GM19035 (cell line): ENCODE results near the gene OR2V1.
"Not testable (repeated sequence)": the region's sequence is repeated elsewhere in the genome, so short reads cannot be mapped to it uniquely, and the experiment has no call there.

Experiments
- ATAC-seq: cut with Tn5 transposase; IDR thresholded peaks from one replicate; pipeline ENCODE4 v1.9.1; 2021; ENCODE audit not compliant: unreplicated experiment

Gene OR2V1

GRCh38 chr5:181130832-181131496 lies at the start of gene OR2V1:
Gene OR2V1, minus strand, starts transcription at chr5:181131169. Its CDS starts 5,865 bp downstream, at chr5:181125304.
- no peak for ATAC-seq

- not testable (repeated sequence) for ATAC-seq
Measured at GRCh38 chr5:181177559-181177958, 46.6 kb upstream of the OR2V1 start.

GRCh38 chr5:181176254-181176952 lies 45.4 kb upstream of the OR2V1 start:
- no peak for ATAC-seq

GRCh38 chr5:181173420-181174342 lies 42.7 kb upstream of the OR2V1 start:
- ATAC-seq, result peak; percentile 62

GRCh38 chr5:181173027-181173419 lies 42.1 kb upstream of the OR2V1 start:
- peak; percentile 47 for ATAC-seq

GRCh38 chr5:181171782-181172181 lies 40.8 kb upstream of the OR2V1 start:
- ATAC-seq, result no peak

- ATAC-seq, result no peak
Measured at GRCh38 chr5:181170996-181171395, 40.0 kb upstream of the OR2V1 start.

- ATAC-seq, result no peak
Measured at GRCh38 chr5:181170237-181170825, 39.4 kb upstream of the OR2V1 start.

- not testable (repeated sequence) for ATAC-seq
Measured at GRCh38 chr5:181169459-181170236, 38.7 kb upstream of the OR2V1 start.

- no peak for ATAC-seq
Measured at GRCh38 chr5:181168595-181169118, 37.7 kb upstream of the OR2V1 start.

GRCh38 chr5:181167814-181168488 lies 37.0 kb upstream of the OR2V1 start:
- ATAC-seq, result no peak

- ATAC-seq, result no peak
Measured at GRCh38 chr5:181166812-181167733, 36.1 kb upstream of the OR2V1 start.

- no peak for ATAC-seq
Measured at GRCh38 chr5:181164076-181164952, 33.3 kb upstream of the OR2V1 start.

GRCh38 chr5:181163487-181164075 lies 32.6 kb upstream of the OR2V1 start:
- no peak for ATAC-seq

- no peak for ATAC-seq
Measured at GRCh38 chr5:181161534-181162175, 30.7 kb upstream of the OR2V1 start.

GRCh38 chr5:181160755-181161533 lies 30.0 kb upstream of the OR2V1 start:
- ATAC-seq, result not testable (repeated sequence)
